ENCODE measurements around the gene CDKL4. TPM values are rescaled to one million over a fixed set of nuclear protein-coding genes. Genes with fewer than 3 reads are reported as not detected.

Gene CDKL4
- total RNA-seq (1 to 10 TPM; 1.3 to 3.9 (median 1.9) TPM), polyA plus RNA-seq (under 1 TPM; 0.16 to 0.72 (median 0.57) TPM)
- long read RNA-seq, donor 1: 0 reads
- long read RNA-seq, donor 2: 0 reads
- long read RNA-seq, donor 3: 0 reads
- long read RNA-seq, donor 4, partial matches to known transcripts: 0 of 1 reads
- long read RNA-seq, donor 4, other reads (novel, unspliced or antisense): 1 of 1 reads
- long read RNA-seq, donor 5, partial matches to known transcripts: 0 of 2 reads
- long read RNA-seq, donor 5, other reads (novel, unspliced or antisense): 2 of 2 reads
- long read RNA-seq, donor 6, partial matches to known transcripts: 0 of 1 reads
- long read RNA-seq, donor 6, other reads (novel, unspliced or antisense): 1 of 1 reads
- long read RNA-seq, donor 7: 0 reads
- long read RNA-seq, donor 8: 0 reads
- long read RNA-seq, donor 9: 0 reads
- long read RNA-seq, donor 10: 0 reads

DNA sequence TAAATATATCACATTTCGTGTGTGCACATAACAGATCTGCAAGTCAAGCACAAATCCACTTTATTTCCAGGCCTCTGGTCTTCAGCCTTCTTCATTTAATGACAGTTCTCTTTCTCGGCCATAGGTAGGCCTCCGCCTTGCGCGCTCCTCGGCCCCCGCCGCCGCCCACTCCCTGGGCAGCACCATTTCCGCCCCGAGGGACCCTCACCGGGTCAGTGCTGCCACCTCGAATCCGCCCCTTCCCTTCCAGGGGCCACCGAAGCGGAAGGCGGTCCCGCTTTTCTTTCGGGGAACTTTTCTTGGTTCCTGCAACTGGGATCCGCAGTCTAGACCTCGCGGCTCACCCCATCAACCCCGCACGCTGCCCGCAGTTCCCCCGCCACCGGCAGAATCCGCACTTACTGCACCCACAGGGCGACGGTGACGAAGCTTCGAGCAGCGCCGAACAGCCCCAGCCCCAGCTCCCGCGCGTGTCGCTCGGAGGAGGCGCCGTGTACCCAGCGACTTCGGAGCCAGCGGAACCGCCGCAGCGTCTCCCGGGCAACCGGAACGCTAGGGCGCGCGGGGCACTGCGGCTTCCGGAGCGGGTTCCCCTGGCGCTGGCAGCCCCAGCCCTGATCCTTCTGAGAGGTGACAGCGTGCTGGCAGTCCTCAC is at the start of gene CDKL4:
Gene CDKL4 (minus strand): TSS at position 502 of the 655 bp plus-strand sequence.
- no peaks in the 10 kb centered on the region for H3K27me3 ChIP-seq
- no peaks in the 10 kb centered on the region for H3K9me3 ChIP-seq (replicated peaks in 1 of 3)

DNA sequence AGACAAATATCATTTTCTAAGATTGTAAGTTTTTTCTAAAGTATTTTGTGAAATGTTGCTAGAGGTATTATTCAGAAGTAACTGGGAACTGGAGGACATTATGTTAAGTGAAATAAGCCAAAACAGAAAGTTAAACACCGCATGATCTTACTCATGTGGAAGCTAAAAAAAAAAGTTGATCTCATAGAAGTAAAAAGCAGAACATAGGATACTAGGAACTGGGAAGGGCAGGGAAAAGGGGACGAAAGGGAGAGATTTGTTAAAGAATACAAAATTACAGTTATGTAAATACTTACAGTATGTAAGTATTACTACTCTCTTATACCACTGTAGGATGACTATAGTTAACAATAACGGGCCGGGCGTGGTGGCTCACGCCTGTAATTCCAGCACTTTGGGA is 46.7 kb upstream of the CDKL4 start:
- no peaks in the 10 kb centered on the region for H3K27me3 ChIP-seq
- H3K4me1 ChIP-seq (replicated peaks in 1 of 2): no peaks in the 10 kb centered on the region
- H3K27ac ChIP-seq: no peak overlapping the region
- H3K36me3 ChIP-seq (replicated peaks in 1 of 2): peaks cover 0 to 42% of the 10 kb centered on the region in 2 donors
- WGBS, 4 donors: 91 to 93% (median 92%) methylated on average over 6 of the region's 6 CpGs
- no peaks in the 10 kb centered on the region for H3K9me3 ChIP-seq (replicated peaks in 1 of 3)
- intact Hi-C loops (cut with DNase I): no loop called here
- TF ChIP-seq, protein P1, sequence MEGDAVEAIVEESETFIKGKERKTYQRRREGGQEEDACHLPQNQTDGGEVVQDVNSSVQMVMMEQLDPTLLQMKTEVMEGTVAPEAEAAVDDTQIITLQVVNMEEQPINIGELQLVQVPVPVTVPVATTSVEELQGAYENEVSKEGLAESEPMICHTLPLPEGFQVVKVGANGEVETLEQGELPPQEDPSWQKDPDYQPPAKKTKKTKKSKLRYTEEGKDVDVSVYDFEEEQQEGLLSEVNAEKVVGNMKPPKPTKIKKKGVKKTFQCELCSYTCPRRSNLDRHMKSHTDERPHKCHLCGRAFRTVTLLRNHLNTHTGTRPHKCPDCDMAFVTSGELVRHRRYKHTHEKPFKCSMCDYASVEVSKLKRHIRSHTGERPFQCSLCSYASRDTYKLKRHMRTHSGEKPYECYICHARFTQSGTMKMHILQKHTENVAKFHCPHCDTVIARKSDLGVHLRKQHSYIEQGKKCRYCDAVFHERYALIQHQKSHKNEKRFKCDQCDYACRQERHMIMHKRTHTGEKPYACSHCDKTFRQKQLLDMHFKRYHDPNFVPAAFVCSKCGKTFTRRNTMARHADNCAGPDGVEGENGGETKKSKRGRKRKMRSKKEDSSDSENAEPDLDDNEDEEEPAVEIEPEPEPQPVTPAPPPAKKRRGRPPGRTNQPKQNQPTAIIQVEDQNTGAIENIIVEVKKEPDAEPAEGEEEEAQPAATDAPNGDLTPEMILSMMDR (IDR thresholded peaks at IDR 0.05): no peak
- TF ChIP-seq POLR2A (IDR thresholded peaks at IDR 0.05): no peak
- no peak overlapping the region for H3K4me3 ChIP-seq
- DNase-seq: no peak

More for the DNA sequence above, at the start of gene CDKL4:
- intact Hi-C loops (cut with DNase I): no loop called here
- TF ChIP-seq POLR2A (IDR thresholded peaks at IDR 0.05): no peak
- TF ChIP-seq, protein P1 (IDR thresholded peaks at IDR 0.05): no peak
- DNase-seq: peak in 2 of 7 donors; percentile 33 to 44
- peaks cover 3 to 4% of the 10 kb centered on the region in 2 donors for H3K4me1 ChIP-seq (replicated peaks in 1 of 2)
- peak within 1 kb of the TSS in 1 of 4 donors; percentile 42 for H3K4me3 ChIP-seq
- no peaks in the 10 kb centered on the region for H3K36me3 ChIP-seq (replicated peaks in 1 of 2)
- 57 to 74% (median 70%) methylated on average over 38 to 58 of the region's 58 CpGs for WGBS, 4 donors
- peak within 1 kb of the TSS in 1 of 5 donors; percentile 57 for H3K27ac ChIP-seq

DNA sequence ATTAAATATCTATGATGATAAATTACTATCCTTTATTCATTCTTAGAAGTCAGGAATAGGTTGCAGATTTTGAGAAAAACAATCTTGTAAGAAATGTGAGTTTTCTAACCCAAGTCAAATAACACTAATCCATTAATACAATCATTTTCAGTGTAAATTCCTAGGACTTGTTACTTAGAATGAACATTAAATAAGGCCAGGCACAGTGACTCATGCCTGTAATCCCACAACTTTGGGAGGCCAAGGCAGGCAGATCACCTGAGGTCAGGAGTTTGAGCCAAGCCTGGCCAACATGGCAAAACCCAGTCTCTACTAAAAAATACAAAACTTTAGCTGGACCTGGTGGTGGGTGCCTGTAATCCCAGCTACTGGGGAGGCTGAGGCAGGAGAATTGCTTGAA is 45.8 kb upstream of the CDKL4 start:
- DNase-seq: peak in 2 of 7 donors; percentile 34 to 35
- TF ChIP-seq POLR2A (IDR thresholded peaks at IDR 0.05): no peak
- TF ChIP-seq, protein P1 (IDR thresholded peaks at IDR 0.05): no peak
- H3K36me3 ChIP-seq (replicated peaks in 1 of 2): peaks cover 0 to 43% of the 10 kb centered on the region in 2 donors
- no peak overlapping the region for H3K27ac ChIP-seq
- intact Hi-C loops (cut with DNase I): no loop called here
- no peaks in the 10 kb centered on the region for H3K27me3 ChIP-seq
- H3K4me1 ChIP-seq (replicated peaks in 1 of 2): no peaks in the 10 kb centered on the region
- no peaks in the 10 kb centered on the region for H3K9me3 ChIP-seq (replicated peaks in 1 of 3)
- no peak overlapping the region for H3K4me3 ChIP-seq

DNA sequence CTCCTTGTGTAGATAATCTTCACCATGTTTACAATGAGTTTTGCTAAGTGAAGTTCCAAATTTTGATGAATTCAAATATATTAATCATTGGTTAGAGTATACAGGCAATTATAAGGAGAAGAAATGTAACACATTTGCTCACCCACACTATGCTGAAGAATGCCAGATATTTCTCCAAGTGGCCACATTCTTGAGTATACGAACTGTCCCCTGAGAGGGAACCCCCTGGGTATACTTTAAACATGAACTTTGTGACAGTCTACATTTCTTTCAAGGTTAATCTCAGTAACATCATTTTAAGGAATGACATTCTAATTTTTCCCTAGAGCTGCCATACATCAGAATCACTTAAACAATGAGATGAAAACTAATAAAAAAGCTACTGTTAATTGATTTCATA is 39.8 kb upstream of the CDKL4 start:
- no peaks in the 10 kb centered on the region for H3K4me1 ChIP-seq (replicated peaks in 1 of 2)
- no peak for TF ChIP-seq POLR2A (IDR thresholded peaks at IDR 0.05)
- TF ChIP-seq, protein P1 (IDR thresholded peaks at IDR 0.05): no peak
- no peak overlapping the region for H3K27ac ChIP-seq
- H3K9me3 ChIP-seq (replicated peaks in 1 of 3): no peaks in the 10 kb centered on the region
- intact Hi-C loops (cut with DNase I): no loop called here
- WGBS, 4 donors: 90 to 92% (median 91%) methylated on average over 1 of the region's 1 CpG
- no peak for DNase-seq
- no peaks in the 10 kb centered on the region for H3K27me3 ChIP-seq
- no peak overlapping the region for H3K4me3 ChIP-seq
- peaks cover 0 to 57% of the 10 kb centered on the region in 2 donors for H3K36me3 ChIP-seq (replicated peaks in 1 of 2)
